Endothelial cell of umbilical vein (primary cell): ENCODE results near the gene TTLL10.

Experiments used
- EZH2 ChIP-seq: IDR thresholded peaks from 2 replicates; pipeline ENCODE4 v1.6.1; 2012; ENCODE audit warnings: borderline replicate concordance, low read depth, mild to moderate bottlenecking, moderate library complexity, low read length, inconsistent platforms; ENCODE audit not compliant: severe bottlenecking
- FOS ChIP-seq: IDR thresholded peaks from 2 replicates; pipeline ENCODE4 v1.6.1; 2011; ENCODE audit warnings: mild to moderate bottlenecking, low read length, moderate library complexity, borderline replicate concordance; ENCODE audit not compliant: insufficient read depth
- MYC ChIP-seq: IDR thresholded peaks from one replicate; pipeline ENCODE4 v1.6.1; 2011; ENCODE audit warnings: mild to moderate bottlenecking, low read depth, low read length
- POLR2A ChIP-seq: IDR thresholded peaks from 2 replicates; pipeline ENCODE4 v1.6.1; 2012; ENCODE audit warnings: low read depth, mild to moderate bottlenecking, control low read depth, low read length
- POLR2AphosphoS5 ChIP-seq: IDR thresholded peaks from 2 replicates; pipeline ENCODE4 v1.6.1; 2012; ENCODE audit warnings: low read depth, mild to moderate bottlenecking, control low read depth, low read length, moderate library complexity; ENCODE audit not compliant: insufficient read depth
- TF ChIP-seq, protein P1 (sequence below), 2 donors: IDR thresholded peaks; 1 replicate in 1 of 2; 2 replicates in 1 of 2; pipeline ENCODE4 v1.5.1; 2011; ENCODE audit warnings: low read length in 2 of 2, mild to moderate bottlenecking in 2 of 2, moderate library complexity in 2 of 2, control low read depth in 1 of 2, inconsistent platforms in 1 of 2, low read depth in 1 of 2; ENCODE audit not compliant: insufficient read depth in 1 of 2; ENCODE audit errors: extremely low read depth in 1 of 2
- TF ChIP-seq, protein P2 (sequence below): IDR thresholded peaks from 2 replicates; pipeline ENCODE4 v1.6.1; 2011; ENCODE audit not compliant: insufficient read depth, insufficient read length

DNA sequence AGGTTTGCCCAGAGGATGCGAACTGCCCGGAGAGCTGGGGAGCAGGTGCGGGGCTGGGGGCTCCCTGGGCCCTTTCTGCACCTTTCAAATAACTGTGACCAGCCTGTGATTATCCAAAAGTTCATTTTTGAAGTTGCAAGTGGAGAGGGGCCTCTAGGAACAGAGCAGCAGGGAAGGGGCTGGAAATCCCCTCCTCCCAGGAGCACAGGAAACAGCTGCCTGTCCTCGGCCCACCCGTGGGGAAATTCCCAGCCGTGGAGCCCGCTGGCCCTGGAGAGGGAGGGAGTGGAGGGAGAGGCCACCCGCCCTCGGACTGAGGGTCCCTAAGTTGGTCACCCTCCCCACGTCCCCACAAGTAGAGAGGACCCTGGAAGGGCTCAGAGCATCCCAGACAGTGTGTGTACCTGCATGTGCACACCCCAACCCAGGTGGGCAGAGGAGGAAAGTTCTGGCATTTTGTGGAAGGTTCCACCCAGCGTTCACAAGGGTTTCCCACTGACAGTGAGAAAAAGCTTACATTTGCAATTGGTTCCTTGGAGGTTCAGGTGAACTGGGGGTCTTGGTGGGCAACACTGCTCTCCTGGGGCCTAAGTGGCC, 41.5 kb downstream of the TTLL10 start:
- TF ChIP-seq, protein P1, sequence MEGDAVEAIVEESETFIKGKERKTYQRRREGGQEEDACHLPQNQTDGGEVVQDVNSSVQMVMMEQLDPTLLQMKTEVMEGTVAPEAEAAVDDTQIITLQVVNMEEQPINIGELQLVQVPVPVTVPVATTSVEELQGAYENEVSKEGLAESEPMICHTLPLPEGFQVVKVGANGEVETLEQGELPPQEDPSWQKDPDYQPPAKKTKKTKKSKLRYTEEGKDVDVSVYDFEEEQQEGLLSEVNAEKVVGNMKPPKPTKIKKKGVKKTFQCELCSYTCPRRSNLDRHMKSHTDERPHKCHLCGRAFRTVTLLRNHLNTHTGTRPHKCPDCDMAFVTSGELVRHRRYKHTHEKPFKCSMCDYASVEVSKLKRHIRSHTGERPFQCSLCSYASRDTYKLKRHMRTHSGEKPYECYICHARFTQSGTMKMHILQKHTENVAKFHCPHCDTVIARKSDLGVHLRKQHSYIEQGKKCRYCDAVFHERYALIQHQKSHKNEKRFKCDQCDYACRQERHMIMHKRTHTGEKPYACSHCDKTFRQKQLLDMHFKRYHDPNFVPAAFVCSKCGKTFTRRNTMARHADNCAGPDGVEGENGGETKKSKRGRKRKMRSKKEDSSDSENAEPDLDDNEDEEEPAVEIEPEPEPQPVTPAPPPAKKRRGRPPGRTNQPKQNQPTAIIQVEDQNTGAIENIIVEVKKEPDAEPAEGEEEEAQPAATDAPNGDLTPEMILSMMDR (IDR thresholded peaks at IDR 0.05; ENCODE audit: extremely low read depth in 1 of 2, insufficient read depth in 1 of 2, low read depth in 1 of 2, low read length in 2 of 2): no peak
- TF ChIP-seq POLR2A (no peak), POLR2AphosphoS5 (no peak), EZH2 (no peak), FOS (no peak), MYC (no peak)
- TF ChIP-seq, protein P2, sequence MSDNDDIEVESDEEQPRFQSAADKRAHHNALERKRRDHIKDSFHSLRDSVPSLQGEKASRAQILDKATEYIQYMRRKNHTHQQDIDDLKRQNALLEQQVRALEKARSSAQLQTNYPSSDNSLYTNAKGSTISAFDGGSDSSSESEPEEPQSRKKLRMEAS: no peak
